ENCODE results near the gene FAM53A. TPM values are rescaled to one million over a fixed set of nuclear protein-coding genes. Genes with fewer than 3 reads are reported as not detected.

The FAM53A gene
- total and polyA plus RNA-seq, 8 donors = 0.73 to 2.8 (median 1.8) TPM; not detected in 4

DNA sequence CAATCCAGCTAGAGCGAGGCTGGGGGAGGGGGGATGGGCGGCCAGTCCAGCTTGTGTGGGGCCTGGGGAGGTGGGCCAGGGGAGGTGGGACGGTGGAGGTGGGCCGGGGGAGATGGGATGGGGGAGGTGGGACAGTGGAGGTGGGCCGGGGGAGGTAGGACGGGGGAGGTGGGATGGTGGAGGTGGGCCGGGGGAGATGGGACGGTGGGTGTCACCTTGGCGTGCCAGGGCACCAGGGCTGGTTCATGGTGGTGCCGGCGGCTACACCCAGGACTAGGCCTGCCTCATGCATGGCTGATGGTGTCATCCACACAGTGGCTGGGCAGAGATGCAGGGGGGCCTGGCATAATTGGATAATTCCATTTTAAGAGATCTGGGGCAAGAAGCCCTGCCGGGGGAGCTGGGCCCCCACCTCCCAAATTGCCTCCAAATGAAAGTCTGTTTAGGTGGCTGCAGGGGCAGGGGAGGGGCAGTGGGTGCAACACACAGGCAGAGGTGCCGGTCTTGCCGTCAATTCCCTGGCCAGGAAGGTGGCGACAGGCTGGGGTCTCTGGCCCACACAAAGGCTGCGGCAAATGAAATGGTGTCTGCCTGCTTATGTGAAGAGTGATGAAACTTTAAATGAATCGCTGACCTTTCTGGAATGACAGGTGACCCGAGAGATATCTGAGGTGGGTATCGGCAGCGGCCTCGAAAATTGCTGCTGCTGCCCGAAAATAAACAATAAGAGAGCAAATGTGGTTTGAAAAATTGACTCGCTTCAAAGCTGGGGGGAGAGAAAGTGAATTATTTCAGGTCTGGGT is 82.1 kb downstream of the FAM53A start:
- Histone ChIP-seq H3K4me3 (no peak overlapping the region), H3K9me3 (no peaks in the 10 kb centered on the region), H3K36me3 (no peaks in the 10 kb centered on the region), H3K27ac (no peak overlapping the region), H3K4me1 (peaks cover 0 to 10% (median 3%) of the 10 kb centered on the region in 4 donors), H3K27me3 (peaks cover 0 to 96% (median 20%) of the 10 kb centered on the region in 3 donors)
- no peak for DNase-seq
- WGBS, 5 donors = 81 to 89% (median 85%) methylated on average over 18 to 23 of the region's 23 CpGs
- TF ChIP-seq, protein P1, sequence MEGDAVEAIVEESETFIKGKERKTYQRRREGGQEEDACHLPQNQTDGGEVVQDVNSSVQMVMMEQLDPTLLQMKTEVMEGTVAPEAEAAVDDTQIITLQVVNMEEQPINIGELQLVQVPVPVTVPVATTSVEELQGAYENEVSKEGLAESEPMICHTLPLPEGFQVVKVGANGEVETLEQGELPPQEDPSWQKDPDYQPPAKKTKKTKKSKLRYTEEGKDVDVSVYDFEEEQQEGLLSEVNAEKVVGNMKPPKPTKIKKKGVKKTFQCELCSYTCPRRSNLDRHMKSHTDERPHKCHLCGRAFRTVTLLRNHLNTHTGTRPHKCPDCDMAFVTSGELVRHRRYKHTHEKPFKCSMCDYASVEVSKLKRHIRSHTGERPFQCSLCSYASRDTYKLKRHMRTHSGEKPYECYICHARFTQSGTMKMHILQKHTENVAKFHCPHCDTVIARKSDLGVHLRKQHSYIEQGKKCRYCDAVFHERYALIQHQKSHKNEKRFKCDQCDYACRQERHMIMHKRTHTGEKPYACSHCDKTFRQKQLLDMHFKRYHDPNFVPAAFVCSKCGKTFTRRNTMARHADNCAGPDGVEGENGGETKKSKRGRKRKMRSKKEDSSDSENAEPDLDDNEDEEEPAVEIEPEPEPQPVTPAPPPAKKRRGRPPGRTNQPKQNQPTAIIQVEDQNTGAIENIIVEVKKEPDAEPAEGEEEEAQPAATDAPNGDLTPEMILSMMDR (IDR thresholded peaks at IDR 0.05) = no peak
- TF ChIP-seq EP300 (IDR thresholded peaks at IDR 0.05) = no peak
- no peak for TF ChIP-seq POLR2AphosphoS5 (IDR thresholded peaks at IDR 0.05)
- TF ChIP-seq POLR2A (IDR thresholded peaks at IDR 0.05) = no peak
- intact Hi-C loops (cut with DNase I; ENCODE audit: low total_unique reads) = no loop called here

DNA sequence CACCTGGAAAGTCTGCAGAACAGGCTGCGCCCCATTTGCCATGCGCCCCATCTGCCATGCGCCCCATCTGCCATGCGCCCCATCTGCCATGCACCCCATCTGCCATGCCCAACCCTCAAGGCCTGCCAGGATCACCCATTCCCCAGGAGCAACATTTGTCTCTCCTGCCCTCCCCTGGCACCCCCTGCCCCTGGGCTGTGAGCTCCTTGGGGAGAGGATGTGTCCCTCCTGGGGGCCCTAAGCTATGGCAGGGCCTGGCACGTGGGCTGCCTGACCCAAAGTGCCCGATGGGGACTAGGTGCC is 82.6 kb downstream of the FAM53A start:
- no peak for TF ChIP-seq POLR2AphosphoS5 (IDR thresholded peaks at IDR 0.05)
- TF ChIP-seq, protein P1 (IDR thresholded peaks at IDR 0.05) = no peak
- TF ChIP-seq POLR2A (IDR thresholded peaks at IDR 0.05) = no peak
- no peak for TF ChIP-seq EP300 (IDR thresholded peaks at IDR 0.05)
- no peak for DNase-seq
- no peak overlapping the region for H3K27ac ChIP-seq
- no peaks in the 10 kb centered on the region for H3K36me3 ChIP-seq
- 88 to 100% (median 94%) methylated on average over 4 to 6 of the region's 6 CpGs for WGBS, 5 donors
- no peaks in the 10 kb centered on the region for H3K9me3 ChIP-seq
- H3K4me1 ChIP-seq = peaks cover 0 to 10% (median 3%) of the 10 kb centered on the region in 4 donors
- H3K4me3 ChIP-seq = no peak overlapping the region
- intact Hi-C loops (cut with DNase I; ENCODE audit: low total_unique reads) = no loop called here
- H3K27me3 ChIP-seq = peaks cover 0 to 98% (median 20%) of the 10 kb centered on the region in 3 donors

DNA sequence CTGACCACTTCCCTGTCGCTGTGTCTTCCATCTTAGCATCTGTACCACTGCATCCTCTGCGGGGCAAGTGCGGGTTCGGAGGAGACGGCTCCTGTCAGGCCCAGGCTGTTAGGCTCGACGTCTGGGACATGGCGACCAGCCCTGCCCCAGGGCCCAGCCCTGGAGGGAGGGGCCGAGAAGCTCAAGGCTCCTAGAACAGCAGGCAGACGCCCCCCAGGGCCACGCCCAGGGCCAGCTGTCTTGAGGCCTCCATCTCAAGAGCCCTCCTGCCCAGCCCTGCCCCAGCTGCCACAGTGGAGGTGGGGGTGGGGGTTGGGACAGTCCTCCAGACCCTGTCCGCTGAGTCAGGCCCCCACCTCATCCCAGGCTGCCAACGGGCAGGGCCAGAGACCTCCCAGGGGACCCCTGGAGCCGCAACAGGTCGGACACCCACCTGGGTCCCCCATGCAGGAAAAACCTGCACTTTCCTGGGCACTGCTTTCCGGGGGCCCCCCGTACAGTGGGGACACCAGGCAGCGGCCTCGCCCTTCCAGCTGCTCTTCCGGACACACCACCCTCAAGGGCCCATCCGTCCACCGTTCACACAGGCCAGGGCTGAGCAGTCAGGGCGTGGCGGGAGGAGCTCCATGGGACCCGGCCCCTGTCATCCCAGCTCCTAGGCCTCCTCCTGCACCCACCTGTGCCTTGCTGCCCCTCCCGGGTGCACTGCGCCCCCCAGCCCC is 83.1 kb downstream of the FAM53A start:
- intact Hi-C loops (cut with DNase I; ENCODE audit: low total_unique reads) = no loop called here
- no peak for TF ChIP-seq POLR2A (IDR thresholded peaks at IDR 0.05)
- H3K4me3 ChIP-seq = no peak overlapping the region
- peaks cover 0 to 10% (median 3%) of the 10 kb centered on the region in 4 donors for H3K4me1 ChIP-seq
- no peaks in the 10 kb centered on the region for H3K36me3 ChIP-seq
- 79 to 87% (median 82%) methylated on average over 12 to 27 of the region's 27 CpGs for WGBS, 5 donors
- no peaks in the 10 kb centered on the region for H3K9me3 ChIP-seq
- peaks cover 0 to 99% (median 20%) of the 10 kb centered on the region in 3 donors for H3K27me3 ChIP-seq
- no peak overlapping the region for H3K27ac ChIP-seq
- no peak for DNase-seq

DNA sequence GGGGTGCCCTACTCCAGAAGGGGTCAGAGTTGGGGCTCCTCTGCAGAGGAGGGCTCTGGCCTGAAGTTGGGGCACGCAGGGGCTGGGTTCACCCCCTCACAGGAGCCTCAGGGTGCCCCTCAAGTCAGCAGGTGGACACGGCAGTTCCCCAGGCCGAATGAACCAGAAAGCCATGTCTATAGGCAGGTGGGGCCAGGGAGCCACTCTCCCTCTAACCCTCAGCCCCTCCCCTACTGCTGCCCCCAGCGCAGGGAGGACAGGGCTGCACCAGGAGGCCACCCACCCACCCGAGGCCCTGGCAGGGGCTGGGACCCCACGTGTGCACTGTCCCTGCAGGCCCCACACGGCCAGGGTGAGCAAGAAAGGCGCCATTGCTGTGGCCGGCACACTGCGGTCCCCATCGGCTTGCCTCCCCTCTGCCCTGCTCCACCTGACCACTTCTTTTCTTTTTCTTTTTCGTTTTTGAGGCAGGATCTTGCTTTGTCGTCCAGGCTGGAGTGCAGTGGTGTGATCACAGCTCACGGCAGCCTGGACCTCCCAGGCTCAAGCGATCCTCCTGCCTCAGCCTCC is 83.8 kb downstream of the FAM53A start:
- H3K27me3 ChIP-seq = peaks cover 0 to 99% (median 21%) of the 10 kb centered on the region in 3 donors
- DNase-seq = no peak
- WGBS, 5 donors = 70 to 83% (median 78%) methylated on average over 10 to 15 of the region's 15 CpGs

More for the DNA sequence above, 83.8 kb downstream of the FAM53A start:
- no peak for TF ChIP-seq POLR2A (IDR thresholded peaks at IDR 0.05)
- no peak for TF ChIP-seq EP300 (IDR thresholded peaks at IDR 0.05)
- no peak for TF ChIP-seq POLR2AphosphoS5 (IDR thresholded peaks at IDR 0.05)
- TF ChIP-seq, protein P1 (IDR thresholded peaks at IDR 0.05) = no peak
- Histone ChIP-seq H3K27ac (no peak overlapping the region), H3K4me1 (peaks cover 0 to 10% (median 3%) of the 10 kb centered on the region in 4 donors), H3K9me3 (no peaks in the 10 kb centered on the region), H3K36me3 (no peaks in the 10 kb centered on the region), H3K4me3 (no peak overlapping the region)
- intact Hi-C loops (cut with DNase I; ENCODE audit: low total_unique reads) = no loop called here
